GM20431 (cell line): ENCODE measurements around the gene LGALS9B.
"Not testable (repeated sequence)": the region's sequence is repeated elsewhere in the genome, so short reads cannot be mapped to it uniquely, and the experiment has no call there.

ENCODE experiments used
- in situ Hi-C: fragments of 300-500 bp; cut with MseI, MboI; formaldehyde crosslinking; loops from one replicate; pipeline ENCODE4 v1.15.0; 2020; ENCODE audit warnings: low sequenced_read_pairs; ENCODE audit not compliant: unreplicated experiment

The LGALS9B gene

DNA sequence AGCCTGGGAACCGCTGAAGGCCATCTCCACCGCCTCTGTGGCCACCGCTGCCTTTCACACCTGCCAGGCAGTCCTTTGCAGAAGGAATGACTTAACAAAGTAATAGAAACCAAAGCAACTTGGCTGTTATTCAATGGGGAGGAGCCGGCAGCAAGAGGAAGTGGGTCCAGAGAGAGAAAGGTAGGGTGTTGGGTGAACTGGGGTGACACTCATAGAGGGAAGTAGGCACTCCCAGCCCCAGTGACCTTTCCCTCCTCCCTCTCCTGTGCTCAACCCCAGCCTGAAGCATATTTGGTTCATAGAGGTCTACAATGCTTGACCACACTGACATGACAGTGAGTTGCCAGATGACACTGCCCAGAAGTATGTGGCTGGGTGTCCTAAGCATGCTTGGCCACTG is at the start of gene LGALS9B:
Gene LGALS9B, minus strand, starts transcription at position 93 of the 400 bp plus-strand sequence. Its CDS starts 69 bp downstream, at position 24.
- in situ Hi-C loops: not testable (repeated sequence)

DNA sequence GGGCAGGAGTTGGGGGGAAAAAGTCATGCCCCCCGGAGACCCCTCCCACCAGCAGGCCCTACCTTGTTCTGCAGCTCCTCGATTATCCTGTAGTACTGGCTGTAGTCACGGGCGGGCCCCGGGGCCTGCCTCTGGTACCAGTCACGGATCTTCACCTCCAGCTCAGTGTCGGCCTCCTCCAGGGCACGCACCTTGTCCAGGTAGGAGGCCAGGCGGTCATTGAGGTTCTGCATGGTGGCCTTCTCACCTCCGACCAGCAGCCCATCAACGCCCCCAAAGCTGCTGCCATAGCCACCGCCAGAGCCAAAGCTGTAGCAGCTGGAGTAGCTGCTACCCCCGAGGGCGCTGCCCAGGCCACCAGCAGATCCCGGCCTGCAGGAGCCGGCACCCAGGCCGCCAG is 49.6 kb upstream of the LGALS9B start:
- in situ Hi-C loops: not testable (repeated sequence)

DNA sequence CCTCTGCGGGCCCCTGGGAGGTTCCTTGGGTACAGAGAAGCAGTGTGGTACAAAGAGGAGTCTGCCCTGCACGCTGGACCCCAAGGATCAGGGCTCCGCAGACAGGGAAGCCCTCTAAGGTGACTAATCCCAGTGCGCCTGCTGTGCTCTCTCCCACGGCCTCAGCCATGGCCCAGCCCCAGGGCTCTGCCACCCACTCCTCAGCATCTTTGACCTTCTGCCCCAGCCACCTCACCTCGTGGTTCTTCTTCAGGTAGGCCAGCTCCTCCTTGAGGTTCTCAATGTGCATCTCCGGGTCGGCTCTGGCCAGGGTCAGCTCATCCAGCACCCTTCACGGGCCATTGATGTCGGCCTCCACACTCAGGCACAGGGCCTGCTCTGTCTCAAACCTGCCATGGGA is 47.8 kb upstream of the LGALS9B start:
- in situ Hi-C loops: not testable (repeated sequence)

DNA sequence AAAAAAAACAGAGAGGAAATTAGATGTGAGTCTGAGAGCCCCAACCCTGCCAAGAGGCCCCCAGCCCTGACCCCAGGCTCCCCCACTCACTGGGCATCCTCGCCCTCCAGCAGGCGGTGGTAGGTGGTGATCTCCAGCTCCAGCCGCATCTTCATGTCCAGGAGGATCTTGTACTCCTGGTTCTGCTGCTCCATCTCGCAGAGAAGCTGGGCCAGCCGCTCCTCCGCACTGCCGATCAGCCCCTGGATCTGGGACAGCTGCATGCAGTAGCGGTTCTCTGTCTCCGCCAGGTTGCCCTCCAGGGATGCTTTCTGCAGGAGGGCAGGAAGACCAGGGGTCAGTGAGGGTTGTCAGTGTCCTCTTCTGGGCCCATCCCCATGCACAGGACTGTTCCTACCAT is 46.2 kb upstream of the LGALS9B start:
- in situ Hi-C loops: not testable (repeated sequence)

DNA sequence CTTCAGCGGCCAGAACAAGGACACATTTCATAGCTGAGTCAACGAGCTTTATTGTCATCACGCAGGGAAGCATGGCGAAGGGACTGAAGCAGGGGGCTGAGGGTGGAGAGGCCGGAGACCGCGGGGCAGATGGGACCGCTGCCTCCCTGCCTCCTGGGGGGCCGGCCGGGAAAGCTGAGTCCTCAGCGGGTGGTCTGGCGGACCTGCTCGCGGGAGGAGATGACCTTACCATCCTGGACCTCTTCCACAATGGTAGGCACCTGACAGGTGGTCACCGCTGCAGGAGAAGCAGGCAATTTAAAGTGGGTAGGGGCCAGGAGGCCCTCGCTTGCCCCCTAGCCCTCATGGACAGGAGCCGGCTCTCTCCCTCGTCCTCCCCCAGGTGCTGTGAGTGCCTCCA is 45.0 kb upstream of the LGALS9B start:
- in situ Hi-C loops: not testable (repeated sequence)

DNA sequence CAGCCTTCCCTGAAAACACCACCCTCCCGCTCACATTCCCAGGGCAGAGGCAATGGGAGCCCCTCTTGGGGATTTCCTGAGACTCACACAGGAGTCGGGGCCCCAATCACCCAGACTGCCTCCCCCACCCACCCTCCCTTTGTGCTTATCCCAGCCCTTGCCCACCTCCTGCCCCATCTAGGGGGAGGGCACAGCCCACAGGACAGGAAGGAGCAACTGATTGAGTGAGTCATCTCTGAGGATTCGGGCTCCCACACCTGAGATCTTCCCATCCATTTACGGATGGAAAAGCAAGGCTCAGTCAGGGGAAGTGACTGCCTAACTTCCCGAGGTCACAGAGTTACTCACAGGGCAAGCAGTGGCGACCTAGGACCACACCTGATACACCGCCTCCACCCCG is 44.4 kb upstream of the LGALS9B start:
- in situ Hi-C loops: not testable (repeated sequence)

DNA sequence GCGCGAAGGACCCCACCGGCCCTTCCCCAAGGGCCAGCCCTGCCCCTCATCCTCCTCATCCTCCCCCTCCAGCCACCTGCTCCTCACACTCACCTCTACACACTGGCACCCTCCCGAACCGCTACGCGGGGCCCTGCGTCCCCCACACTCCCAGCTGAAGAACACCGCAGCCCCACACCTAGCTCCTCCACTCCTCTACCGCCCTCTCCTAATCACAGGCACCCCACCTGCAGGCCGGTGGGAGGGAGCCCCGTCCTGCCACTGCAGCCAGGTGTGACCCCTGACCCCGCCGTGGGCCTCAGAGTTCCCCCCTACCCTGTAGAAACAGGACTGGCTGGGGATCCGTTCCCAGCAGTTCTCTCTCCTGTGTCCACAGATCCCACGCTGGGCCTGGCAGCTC is 38.0 kb upstream of the LGALS9B start:
- in situ Hi-C loops: not testable (repeated sequence)

DNA sequence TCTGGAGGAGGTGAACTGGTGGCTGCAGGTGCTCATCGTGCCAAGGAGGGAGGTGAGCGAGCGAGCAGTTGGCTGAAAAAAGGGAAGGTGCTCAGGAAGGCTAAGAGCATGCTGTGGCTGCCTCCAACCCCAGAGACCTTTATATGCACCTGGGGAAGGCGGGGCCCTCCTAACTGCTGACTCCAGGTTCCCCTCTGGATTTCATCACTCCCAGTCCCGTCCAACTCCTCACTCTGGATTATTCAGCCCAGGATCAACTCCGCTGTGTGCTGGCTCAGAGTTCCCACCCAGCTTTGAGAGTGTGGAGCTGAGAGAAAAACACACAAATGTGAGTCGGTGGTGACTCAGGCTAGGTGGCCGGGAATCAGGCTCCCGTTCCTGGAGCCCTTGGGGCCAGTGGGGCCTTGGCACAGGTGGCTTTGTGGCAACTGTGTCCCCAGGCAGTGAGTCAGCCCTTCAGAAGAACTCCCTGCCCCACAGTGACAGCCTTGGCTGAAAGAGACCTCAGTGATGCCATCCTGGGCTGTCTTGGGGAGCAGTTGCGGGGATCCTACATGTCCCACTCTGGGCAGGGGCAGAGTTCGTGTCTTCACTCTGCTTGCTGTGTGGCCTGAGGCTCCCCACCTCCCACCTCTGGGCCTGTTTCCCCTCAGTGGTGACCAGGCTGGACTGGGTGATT is 37.2 kb upstream of the LGALS9B start:
- in situ Hi-C loops: not testable (repeated sequence)

DNA sequence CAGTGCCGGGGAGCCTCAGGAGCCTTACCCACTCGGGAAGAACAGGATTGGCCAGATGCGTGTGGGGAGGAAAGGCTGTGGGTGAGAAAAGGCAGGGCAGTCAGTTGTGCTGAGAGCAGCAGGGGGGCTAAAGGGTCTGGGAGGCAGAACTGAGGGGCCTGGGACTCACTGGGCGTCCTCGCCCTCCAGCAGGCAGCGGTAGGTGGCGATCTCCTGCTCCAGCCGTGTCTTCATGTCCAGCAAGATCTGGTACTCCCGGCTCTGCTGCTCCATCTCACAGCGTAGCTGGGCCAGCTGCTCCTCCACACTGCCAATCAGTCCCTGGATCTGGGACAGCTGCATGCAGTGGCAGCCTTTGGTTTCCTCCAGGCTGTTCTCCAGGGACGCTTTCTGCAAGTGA is 34.6 kb upstream of the LGALS9B start:
- in situ Hi-C loops: not testable (repeated sequence)

DNA sequence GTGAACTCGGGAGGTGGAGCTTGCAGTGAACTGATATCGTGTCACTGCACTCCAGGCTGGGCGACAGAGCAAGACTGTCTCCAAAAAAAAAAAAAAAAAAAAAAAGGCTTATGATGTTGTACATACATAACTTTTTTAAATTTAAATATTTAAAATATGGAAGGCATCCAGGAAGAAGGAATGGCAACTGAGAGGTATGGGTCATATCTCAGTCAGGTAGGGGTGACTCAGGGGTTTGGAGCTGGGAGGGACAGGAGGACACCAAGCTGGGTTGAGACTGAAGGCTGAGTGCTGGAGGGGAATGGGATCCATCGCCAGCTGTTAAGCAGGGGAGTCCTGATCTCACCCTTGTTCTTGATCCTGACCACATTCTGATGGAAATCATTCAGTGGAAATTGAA is 33.0 kb upstream of the LGALS9B start:
- in situ Hi-C loops: not testable (repeated sequence)

DNA sequence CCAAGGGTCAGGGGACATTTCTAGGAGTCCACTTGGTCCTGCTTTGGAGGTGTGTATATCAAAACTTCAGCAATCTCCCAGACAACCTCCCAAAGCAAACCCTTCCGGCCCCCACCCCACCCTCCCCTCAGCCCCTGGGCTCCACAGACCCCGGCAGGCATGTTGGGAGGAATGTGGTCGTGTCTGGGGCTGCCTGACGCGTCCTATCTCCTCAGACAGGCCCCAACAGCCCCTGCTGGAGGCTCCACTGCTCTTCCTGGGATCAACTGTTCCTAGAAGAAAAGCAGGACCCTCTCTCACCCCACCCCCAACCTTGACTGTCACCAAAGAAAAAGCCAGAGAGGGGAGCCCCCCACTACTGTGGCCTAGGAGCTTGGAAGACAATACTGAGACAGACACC is 28.1 kb upstream of the LGALS9B start:
- in situ Hi-C loops: not testable (repeated sequence)

DNA sequence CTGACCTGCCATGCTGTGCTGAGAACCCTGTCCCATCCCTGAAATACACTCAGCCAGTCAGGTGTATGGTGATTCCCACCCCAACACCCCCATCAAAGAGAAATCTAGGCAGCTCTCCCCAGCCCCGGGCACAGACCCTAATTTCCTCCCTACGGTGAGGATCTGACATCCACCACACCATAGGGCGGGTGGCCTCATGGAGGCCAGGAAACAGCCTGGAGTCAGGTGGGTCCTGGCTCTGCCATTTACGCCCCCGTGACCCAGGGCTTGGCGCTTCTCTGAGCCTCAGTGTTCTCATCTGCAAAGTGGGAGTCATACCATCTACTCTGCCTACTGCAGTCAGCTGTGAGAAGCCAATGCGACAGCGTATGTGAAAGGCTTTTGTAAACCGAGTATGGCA is 27.4 kb upstream of the LGALS9B start:
- in situ Hi-C loops: not testable (repeated sequence)

DNA sequence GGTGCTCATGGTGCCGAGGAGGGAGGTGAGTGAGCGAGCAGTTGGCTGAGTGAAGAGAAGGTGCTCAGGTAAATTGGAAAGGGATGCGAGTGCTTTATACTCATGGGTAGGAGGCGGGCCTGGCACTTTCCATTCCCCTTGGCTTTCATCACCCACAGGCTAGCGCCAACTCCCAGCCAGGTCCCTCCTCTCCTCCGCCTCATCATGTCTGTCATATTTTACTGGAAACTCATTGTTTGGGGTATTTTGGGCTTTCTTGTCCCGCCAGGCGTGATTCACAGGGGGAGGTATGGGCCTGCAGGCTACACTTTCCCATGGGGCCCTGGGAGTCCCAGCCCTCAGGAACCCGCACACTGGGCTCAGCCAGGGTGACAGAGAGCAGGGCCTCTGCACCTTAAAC is 26.8 kb upstream of the LGALS9B start:
- in situ Hi-C loops: not testable (repeated sequence)

DNA sequence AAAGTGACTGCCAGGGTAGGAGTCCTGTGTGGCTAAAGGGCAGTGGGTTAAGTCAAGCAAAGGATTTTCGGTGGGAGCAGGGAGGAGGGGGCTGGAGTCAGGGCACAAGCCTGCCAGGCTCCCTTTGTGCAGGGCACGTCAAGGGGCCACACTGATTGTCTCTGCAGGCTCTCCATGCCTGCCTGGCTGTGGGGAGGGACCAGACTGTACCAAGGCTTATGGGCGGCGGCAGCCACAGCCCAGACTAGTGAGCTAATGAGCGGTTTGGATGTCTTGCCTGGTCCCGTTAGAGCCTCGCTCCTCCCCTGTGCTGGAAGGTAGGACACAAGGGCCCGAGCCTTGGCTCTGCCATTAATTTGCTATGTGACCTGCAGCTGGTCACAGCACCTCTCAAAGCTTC is 25.6 kb upstream of the LGALS9B start:
- in situ Hi-C loops: not testable (repeated sequence)

DNA sequence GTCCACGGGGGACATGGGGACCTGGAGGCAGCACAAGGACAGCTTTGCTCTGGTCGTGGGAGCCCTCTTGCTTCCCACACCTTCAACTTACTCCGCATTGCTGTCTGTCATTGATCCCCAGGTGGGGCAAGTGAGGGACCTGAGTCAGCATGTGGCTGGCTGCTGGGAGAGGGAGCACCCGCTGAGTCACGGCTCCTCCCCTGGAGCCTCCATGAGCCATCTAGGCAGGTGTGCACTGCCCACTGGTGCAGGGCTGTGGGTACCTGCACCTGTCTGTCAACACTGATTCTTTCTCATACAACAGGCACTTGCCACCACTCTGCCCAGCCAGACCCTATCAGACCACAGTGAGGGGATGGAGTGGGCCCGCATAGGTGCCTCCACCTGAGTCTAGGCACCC is 24.8 kb upstream of the LGALS9B start:
- in situ Hi-C loops: not testable (repeated sequence)

DNA sequence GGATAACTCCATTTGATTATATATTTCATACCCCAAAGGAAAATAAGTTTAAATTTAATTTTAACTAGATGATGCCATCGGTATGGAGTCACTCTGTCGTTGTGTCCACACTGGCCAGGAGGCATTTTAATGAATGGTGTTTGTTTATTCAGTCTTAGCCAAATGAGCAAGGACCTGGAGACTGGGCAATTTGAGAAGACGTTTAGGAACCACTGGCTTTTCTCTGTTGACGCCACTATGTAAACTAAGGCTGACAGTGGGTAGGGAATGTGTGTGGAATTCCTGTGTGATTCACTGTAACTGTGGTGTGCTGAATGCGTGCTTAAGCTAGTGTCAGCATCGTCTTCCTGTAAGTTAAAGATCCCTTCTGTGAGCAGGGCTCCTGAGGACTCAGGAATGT is 17.6 kb upstream of the LGALS9B start:
- in situ Hi-C loops: not testable (repeated sequence)

DNA sequence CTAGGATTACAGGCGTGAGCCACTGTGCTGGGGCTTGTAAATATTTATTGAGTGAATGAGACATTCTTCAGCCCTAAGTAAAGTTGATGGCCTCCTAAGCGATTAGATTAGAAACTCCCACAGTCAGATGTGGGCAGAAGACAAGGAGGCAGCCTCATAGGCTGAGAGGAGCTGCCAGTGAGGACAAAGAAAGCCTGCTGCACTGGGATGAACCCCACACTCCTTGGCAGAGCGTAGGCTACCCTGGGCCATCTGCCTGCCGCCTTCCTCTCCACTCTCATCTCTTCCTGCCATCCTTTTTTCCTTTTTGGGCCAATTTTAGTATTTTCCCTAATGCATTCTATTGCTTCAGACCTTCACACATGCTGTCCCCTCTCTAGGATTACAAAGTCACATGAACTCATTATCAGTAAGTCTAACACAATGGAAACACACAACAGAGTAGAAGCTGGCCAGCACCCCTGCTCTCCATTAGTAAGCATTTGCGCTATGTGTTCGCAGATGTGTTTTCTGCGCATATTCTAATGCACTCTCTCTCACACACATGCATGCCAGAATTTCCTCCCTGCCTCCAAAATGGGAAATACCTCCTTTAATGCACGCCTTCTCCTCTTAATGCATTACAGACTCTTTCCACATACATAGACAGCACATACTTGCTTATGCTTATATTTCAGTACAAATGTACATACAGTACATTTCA is 12.7 kb upstream of the LGALS9B start:
- in situ Hi-C loops: not testable (repeated sequence)

DNA sequence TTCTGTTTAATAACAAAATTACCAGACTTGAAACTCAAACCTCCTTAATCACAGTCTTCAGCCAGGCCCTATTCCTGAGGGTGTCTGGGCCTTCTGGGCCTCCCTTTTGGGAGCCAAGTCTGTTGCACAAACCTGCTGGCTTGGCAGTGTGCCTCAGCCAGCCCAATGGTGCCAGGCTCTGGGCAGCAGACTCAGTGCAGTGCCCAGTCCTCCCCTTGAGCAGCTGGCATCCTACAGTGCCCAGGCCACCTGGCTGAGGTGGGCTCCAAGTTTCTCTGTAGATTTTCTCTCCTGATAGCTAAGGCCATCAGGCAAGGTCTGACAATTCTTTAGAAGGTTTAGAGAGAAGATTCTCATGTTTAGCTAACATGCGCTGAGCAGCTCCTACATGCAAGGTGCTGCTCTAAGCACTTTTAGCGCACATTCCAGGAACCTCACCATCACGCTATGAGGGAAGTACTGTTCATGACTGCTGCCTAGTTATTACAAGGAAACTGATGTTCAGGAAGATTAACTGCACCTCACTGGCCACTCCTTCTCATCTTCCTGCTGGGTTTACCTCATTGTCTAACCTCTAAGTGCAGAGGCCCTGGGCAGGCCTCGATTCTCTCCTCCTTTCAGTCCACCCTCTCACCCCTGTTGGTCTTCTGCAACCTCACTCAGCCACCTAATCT is 10.2 kb upstream of the LGALS9B start:
- in situ Hi-C loops: not testable (repeated sequence)

DNA sequence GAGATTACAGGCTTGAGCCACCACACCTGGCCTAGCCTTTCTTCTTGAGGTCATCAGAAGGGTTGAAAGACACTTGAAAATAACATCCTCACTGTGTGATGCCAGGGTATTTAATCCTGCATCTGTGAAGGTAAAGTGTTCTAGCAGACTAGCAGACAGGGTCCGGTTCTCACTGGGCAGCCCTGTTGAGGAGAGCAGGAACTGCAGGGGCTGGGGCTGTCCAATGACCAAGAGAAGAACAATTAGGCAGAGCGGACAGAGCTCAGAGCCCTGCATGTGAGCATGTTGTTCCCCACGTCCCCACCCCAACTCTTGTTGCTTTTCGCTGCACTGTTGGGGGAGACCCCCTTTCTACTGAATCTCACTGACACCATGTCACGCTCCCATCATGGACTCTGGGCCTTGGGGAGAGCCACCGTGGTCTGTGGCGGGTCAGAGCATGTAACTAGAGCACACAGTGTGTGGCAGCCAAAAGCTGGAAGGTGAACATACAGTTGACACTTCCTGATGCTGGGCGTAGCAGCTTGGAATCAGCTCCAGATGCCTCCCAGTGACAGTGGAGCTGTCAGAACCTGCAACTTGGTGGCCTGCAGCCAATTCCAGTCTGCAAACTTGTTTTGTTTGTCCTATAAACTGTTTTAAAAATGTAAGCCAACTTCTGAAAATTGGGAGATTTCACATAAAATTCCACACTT is 7.9 kb upstream of the LGALS9B start:
- in situ Hi-C loops: not testable (repeated sequence)

DNA sequence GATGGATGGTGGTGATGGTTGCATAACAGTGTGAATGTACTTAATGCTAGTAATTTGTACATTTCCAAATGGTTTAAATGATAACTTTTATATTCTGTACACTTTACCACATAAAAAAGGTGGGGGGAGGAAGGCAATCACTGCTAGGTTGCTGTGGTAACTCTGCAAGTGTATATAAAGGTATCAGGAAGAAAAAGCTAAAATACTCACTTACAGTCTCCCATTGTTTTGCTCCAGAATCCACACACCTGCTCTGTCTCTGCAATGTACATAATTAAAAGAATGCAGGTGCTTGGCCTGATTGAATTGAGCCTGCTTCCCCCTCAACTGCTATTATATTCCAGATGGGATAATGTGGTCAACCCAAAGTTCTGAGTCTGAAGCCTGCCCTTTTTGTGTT is 6.7 kb upstream of the LGALS9B start:
- in situ Hi-C loops: not testable (repeated sequence)

DNA sequence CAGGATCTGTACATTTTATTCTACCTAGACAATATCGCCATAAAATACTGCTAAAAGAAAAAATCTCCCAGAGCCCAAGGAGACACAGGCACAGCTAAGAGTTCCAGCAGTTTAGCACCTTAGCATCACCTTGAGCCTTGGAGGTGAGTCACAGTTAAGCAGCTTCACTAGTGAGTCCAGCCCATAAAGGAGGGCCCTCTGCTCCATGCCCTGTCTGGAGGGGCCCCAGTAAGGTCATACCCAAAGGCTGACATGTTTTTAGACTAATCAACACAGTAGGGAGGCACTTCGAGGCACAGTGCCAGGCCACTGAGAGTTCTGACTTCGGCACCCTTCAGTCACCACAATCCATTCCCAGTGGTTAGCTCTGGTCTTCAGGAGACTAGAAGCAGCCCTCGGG is 2.6 kb upstream of the LGALS9B start:
- in situ Hi-C loops: not testable (repeated sequence)
